ENCODE results near the gene AGO3. TPM values are rescaled to one million over a fixed set of nuclear protein-coding genes. Genes with fewer than 3 reads are reported as not detected.

AGO3 gene
- total RNA-seq, 1 donor from 2014 or later = 12.1 TPM

GRCh38 chr1:36083635-36084496 is 153.0 kb downstream of the AGO3 start, which contains the start of gene TEKT2:
TEKT2 (plus strand) TSS chr1:36084094; CDS start chr1:36084922, 828 bp downstream.
- ATAC-seq = no peak

GRCh38 chr1:36084497-36085115 is 153.7 kb downstream of the AGO3 start:
- no peak for ATAC-seq

GRCh38 chr1:36085126-36085525 is 154.2 kb downstream of the AGO3 start:
- no peak for ATAC-seq

- no peak for ATAC-seq
Observed at GRCh38 chr1:36085686-36086526, 155.0 kb downstream of the AGO3 start.

GRCh38 chr1:36086529-36087232 is 155.8 kb downstream of the AGO3 start:
- no peak for ATAC-seq

- ATAC-seq = no peak
Observed at GRCh38 chr1:36087233-36088123, 156.6 kb downstream of the AGO3 start.

GRCh38 chr1:36088265-36088576 is 157.3 kb downstream of the AGO3 start:
- ATAC-seq = no peak

- peak; percentile 90 for ATAC-seq
Observed at GRCh38 chr1:36088577-36089392, 157.9 kb downstream of the AGO3 start, which contains the start of gene ADPRS. ADPRS (plus strand) TSS chr1:36088892; CDS start chr1:36088905, 13 bp downstream.

GRCh38 chr1:36089393-36090121 is 158.7 kb downstream of the AGO3 start:
- ATAC-seq = peak; percentile 18

- ATAC-seq = no peak
Observed at GRCh38 chr1:36091141-36091540, 160.2 kb downstream of the AGO3 start.

- ATAC-seq = no peak
Observed at GRCh38 chr1:36091698-36092097, 160.8 kb downstream of the AGO3 start.

- no peak for ATAC-seq
Observed at GRCh38 chr1:36092166-36092797, 161.4 kb downstream of the AGO3 start.

- ATAC-seq = no peak
Observed at GRCh38 chr1:36092798-36093185, 161.9 kb downstream of the AGO3 start.

GRCh38 chr1:36093226-36093625 is 162.3 kb downstream of the AGO3 start:
- no peak for ATAC-seq

GRCh38 chr1:36093929-36094328 is 163.0 kb downstream of the AGO3 start:
- no peak for ATAC-seq

GRCh38 chr1:36094621-36095061 is 163.7 kb downstream of the AGO3 start:
- ATAC-seq = no peak

GRCh38 chr1:36095760-36096405 is 165.0 kb downstream of the AGO3 start:
- no peak for ATAC-seq

Data from esophagus mucosa (tissue), 1 donor.